BLaER1 treated with 17β-estradiol and CSF1 and Interleukin-3, amounts not matched to agents 10 nM and 100 nM (cell line): ENCODE measurements around the gene IGLL5.
A peak's percentile ranks its signal among the peaks of the same experiment; 100 is the strongest.

ENCODE experiments used
- H3K27ac ChIP-seq, 11 experiments: shearing (Covaris generic); formaldehyde crosslinking; 2 replicates each; pipeline ENCODE4 v1.8.1; 2022
- H3K27me3 ChIP-seq, 11 experiments: shearing (Covaris generic); formaldehyde crosslinking; 2 replicates each; pipeline ENCODE4 v1.8.1; 2022
- H3K36me3 ChIP-seq, 11 experiments: shearing (Covaris generic); formaldehyde crosslinking; 2 replicates each; pipeline ENCODE4 v1.8.1; 2022
- H3K4me1 ChIP-seq, 10 experiments: shearing (Covaris generic); formaldehyde crosslinking; 2 replicates each; pipeline ENCODE4 v1.8.1; 2022
- H3K4me2 ChIP-seq, 11 experiments: shearing (Covaris generic); formaldehyde crosslinking; 2 replicates each; pipeline ENCODE4 v1.8.1; 2022
- H3K4me3 ChIP-seq, 10 experiments: shearing (Covaris generic); formaldehyde crosslinking; 2 replicates each; pipeline ENCODE4 v1.8.1; 2022
- H3K9ac ChIP-seq, 11 experiments: shearing (Covaris generic); formaldehyde crosslinking; 2 replicates each; pipeline ENCODE4 v1.8.1; 2022
- H3K9me3 ChIP-seq, 11 experiments: shearing (Covaris generic); formaldehyde crosslinking; replicated peaks in 1 of 11; 2 replicates each; pipeline ENCODE4 v1.8.1; 2022
- H4K20me1 ChIP-seq, 11 experiments: shearing (Covaris generic); formaldehyde crosslinking; 2 replicates each; pipeline ENCODE4 v1.8.1; 2022
- Cebpa-rat ChIP-seq, 11 experiments: shearing (Covaris generic); IDR thresholded peaks; 2 replicates each; pipeline ENCODE4 v1.8.1; 2022

IGLL5 gene

DNA sequence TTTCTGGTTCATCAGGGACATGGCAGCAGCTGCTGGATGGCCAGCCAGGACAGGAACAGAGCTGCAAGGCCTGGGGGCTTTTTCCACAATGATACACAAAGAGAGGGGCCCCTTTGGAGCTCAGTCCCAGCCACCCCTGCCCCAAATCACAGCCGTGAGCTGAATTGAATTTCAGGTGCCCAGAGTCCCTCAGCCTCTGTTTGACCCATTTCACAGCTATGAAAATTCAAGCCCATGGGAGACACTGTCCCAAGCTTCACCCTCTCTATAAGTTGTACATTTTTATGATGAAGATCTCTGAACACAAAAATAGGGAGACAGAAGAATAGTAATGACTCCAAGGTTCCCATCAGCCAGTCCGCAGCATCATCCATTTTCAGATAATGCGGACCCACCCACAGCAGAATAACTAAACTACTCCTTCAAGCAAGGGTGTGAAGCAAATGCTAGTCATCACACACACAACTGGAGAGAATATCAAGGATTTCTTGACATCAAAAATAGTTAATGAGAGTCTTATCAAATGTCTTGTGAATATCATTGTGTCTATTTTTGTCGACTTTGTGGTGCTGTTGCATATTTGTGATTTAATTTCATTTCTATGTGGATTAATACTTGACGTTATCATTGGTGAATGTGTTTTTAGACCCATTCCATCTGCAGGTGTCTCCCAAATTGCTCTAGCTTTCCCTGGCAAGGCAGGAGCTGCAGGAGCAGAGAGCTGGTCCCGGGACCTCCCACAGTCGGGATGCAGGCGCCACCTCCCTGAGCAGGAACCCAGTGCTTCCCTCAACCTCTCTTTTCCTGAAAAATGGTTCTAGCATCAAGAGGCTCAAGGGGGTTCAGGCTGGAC is 24.7 kb downstream of the IGLL5 start:
- no peak for TF ChIP-seq Cebpa-rat (IDR thresholded peaks at IDR 0.05)
- Histone ChIP-seq H3K9ac (no peak overlapping the region), H3K27ac (peak overlapping the region in 2 of 11 experiments; percentile 83 to 84; a peak in 3 of 22 replicates), H3K4me1 (peaks cover 45 to 93% (median 74%) of the 10 kb centered on the region in 10 experiments), H3K4me3 (no peak overlapping the region), H3K27me3 (no peaks in the 10 kb centered on the region), H3K36me3 (no peaks in the 10 kb centered on the region), H4K20me1 (no peaks in the 10 kb centered on the region), H3K9me3 (no peaks in the 10 kb centered on the region), H3K4me2 (peak overlapping the region in 8 of 11 experiments; percentile 80 to 96 (median 86); a peak in 14 of 22 replicates)

DNA sequence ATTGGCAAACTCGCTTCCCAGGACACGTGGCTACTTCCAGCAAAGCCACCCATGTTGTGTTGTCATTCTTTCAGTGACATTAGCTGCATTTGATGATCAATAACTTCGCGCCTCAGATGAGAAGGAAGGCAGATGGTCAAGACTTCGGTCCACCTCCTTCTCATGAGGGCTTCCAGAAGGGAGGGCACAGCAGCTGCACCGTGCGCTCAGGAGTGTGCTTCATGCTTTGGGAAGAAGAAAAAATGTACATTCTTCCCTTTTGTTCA is 25.3 kb downstream of the IGLL5 start:
- H3K27me3 ChIP-seq, result no peaks in the 10 kb centered on the region
- no peaks in the 10 kb centered on the region for H4K20me1 ChIP-seq

DNA sequence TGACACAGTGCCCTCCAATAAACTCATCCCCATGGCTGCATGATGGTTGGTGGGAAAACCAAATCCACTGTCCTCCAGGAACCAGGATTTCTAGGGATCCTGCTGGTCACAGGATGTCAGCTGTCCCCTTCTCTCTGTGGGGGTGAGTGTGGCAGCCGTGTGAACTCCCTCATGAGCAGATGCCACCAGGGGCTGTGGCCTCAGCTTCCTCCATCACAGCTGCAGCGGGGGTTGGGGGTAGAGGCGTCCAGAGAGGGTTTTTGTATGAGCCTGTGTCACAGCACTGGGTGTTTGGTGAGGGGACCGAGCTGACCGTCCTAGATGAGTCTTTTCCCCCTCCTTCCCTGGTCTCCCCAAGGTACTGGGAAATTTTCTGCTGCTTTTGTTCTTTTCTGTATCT is 26.4 kb downstream of the IGLL5 start:
- Histone ChIP-seq H3K4me1 (peaks cover 45 to 96% (median 79%) of the 10 kb centered on the region in 10 experiments), H3K27ac (peak overlapping the region in 9 of 11 experiments; percentile 32 to 84 (median 63); a peak in 17 of 22 replicates), H3K9me3 (no peaks in the 10 kb centered on the region), H3K36me3 (no peaks in the 10 kb centered on the region), H4K20me1 (no peaks in the 10 kb centered on the region), H3K9ac (peak overlapping the region in 9 of 11 experiments; percentile 21 to 72 (median 49); a peak in 14 of 22 replicates), H3K4me3 (peak overlapping the region in 1 of 10 experiments; percentile 26; a peak in 1 of 20 replicates), H3K4me2 (peak overlapping the region; percentile 48 to 96 (median 82)), H3K27me3 (no peaks in the 10 kb centered on the region)
- TF ChIP-seq Cebpa-rat (IDR thresholded peaks at IDR 0.05), result no peak

More for the DNA sequence above, 25.3 kb downstream of the IGLL5 start:
- Histone ChIP-seq H3K4me2 (peak overlapping the region in 8 of 11 experiments; percentile 66 to 96 (median 86); a peak in 13 of 22 replicates), H3K9me3 (no peaks in the 10 kb centered on the region), H3K9ac (no peak overlapping the region), H3K36me3 (no peaks in the 10 kb centered on the region), H3K4me3 (no peak overlapping the region), H3K27ac (peak overlapping the region in 2 of 11 experiments; percentile 83 to 84; a peak in 3 of 22 replicates), H3K4me1 (peaks cover 45 to 93% (median 74%) of the 10 kb centered on the region in 10 experiments)
- no peak for TF ChIP-seq Cebpa-rat (IDR thresholded peaks at IDR 0.05)

DNA sequence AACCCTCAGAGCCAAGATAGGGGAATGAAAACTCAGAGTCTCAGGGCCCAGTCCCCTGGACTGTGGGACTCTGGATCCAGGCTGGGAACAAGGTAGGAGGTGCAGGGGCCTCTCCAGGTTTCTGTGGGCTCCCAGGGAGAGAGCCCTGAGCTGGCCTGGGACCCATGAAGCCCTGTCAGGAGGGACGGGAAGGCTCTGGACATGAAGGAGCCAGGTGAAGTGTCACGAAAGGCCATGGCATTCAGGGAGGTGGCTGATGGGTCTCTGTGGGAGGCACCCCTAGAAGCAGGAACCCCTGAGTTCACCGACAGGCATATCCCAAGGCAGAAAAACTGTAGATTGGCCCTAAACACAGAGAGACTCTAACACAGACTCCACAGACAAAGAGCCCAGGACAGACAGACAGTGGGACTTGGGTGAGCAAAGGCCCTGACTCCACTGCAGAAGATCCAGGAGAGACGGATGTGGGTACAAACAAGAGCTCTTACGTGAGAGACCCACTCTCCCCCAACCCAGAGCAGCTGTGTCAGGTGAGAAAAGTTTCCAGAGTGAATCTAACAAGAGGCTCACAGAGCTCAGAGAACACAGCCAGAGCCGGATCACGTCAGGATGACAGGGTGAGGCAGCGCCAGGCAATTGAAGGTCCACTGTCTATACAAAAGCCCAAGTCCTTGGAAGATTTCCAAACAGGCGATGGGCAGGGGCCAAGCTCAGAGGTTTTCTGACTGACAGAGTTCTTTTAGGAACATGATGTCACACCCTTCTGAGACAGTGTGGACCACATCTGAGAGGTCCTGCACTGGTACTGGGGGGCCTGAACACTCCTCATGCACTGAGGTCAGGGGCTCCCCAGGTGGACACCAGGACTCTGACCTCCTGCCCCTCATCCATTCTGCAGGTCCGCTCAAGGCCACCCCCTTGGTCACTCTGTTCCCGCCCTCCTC is 27.4 kb downstream of the IGLL5 start:
- Histone ChIP-seq H3K4me2 (peak overlapping the region; percentile 48 to 96 (median 82)), H3K9ac (peak overlapping the region in 8 of 11 experiments; percentile 28 to 72 (median 56); a peak in 14 of 22 replicates), H3K4me3 (no peak overlapping the region), H3K36me3 (no peaks in the 10 kb centered on the region), H3K27ac (peak overlapping the region in 8 of 11 experiments; percentile 45 to 84 (median 65); a peak in 16 of 22 replicates), H3K4me1 (peaks cover 36 to 96% (median 71%) of the 10 kb centered on the region in 10 experiments), H3K9me3 (no peaks in the 10 kb centered on the region), H4K20me1 (no peaks in the 10 kb centered on the region), H3K27me3 (no peaks in the 10 kb centered on the region)
- TF ChIP-seq Cebpa-rat (IDR thresholded peaks at IDR 0.05), result no peak

DNA sequence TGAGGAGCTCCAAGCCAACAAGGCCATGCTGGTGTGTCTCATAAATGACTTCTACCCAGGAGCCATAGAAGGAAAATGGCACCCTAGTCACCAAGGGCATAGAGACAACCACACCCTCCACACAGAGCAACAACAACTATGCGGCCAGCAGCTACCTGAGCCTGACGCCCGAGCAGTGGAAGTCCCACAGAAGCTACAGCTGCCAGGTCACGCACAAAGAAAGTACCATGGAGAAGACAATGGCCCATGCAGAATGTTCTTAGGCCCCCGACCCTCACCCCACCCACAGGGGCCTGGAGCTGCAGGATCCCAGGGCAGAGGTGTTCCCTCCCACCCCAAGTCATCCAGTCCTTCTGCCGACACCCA is 28.0 kb downstream of the IGLL5 start:
- Histone ChIP-seq H3K27me3 (no peaks in the 10 kb centered on the region), H3K9me3 (no peaks in the 10 kb centered on the region), H3K9ac (no peak overlapping the region), H3K4me1 (peaks cover 29 to 96% (median 70%) of the 10 kb centered on the region in 10 experiments), H3K4me3 (no peak overlapping the region), H3K27ac (peak overlapping the region in 2 of 11 experiments; percentile 83 to 84; a peak in 2 of 22 replicates), H3K36me3 (no peaks in the 10 kb centered on the region), H3K4me2 (peak overlapping the region in 9 of 11 experiments; percentile 66 to 96 (median 82); a peak in 16 of 22 replicates), H4K20me1 (no peaks in the 10 kb centered on the region)
- no peak for TF ChIP-seq Cebpa-rat (IDR thresholded peaks at IDR 0.05)

DNA sequence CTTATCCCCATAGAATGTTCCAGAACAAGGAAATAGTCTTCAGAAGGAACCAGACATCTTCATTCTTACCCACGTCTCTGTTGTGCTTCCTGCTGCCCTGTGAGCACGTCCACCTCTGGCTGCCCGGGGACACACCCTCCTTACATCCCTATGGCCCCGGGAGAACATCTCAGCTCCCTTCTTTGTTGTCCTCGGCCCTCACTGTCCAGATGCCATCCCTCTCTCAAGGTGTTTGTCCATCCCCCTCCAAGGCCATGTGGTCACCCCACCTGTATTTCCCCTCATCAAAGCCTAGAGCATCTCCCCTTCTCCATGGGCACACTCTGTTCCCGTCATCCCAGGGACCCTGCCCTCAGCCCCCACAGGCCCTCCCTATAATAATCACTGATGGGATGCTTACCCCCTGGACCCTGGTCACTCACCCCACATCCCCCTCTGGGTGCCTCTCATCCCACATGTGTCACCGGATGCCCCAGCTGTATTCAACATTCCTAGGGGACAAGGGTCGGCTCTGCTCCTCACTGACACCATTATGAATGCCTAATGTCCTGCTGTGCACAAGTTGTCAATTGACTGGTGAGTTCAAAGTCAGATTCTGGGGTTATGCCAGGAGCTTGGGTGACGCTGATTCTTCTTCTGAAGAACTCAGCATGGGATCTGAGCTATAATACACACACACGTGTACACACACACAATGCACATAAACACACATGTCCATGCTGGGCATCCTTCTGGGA is 28.8 kb downstream of the IGLL5 start:
- Histone ChIP-seq H4K20me1 (no peaks in the 10 kb centered on the region), H3K4me2 (peak overlapping the region in 3 of 11 experiments; percentile 9 to 90 (median 16); a peak in 4 of 22 replicates), H3K4me3 (no peak overlapping the region), H3K4me1 (peaks cover 22 to 96% (median 70%) of the 10 kb centered on the region in 10 experiments), H3K27ac (peak overlapping the region in 1 of 11 experiments; percentile 28; a peak in 1 of 22 replicates), H3K9ac (no peak overlapping the region), H3K9me3 (no peaks in the 10 kb centered on the region), H3K36me3 (no peaks in the 10 kb centered on the region), H3K27me3 (no peaks in the 10 kb centered on the region)
- no peak for TF ChIP-seq Cebpa-rat (IDR thresholded peaks at IDR 0.05)

DNA sequence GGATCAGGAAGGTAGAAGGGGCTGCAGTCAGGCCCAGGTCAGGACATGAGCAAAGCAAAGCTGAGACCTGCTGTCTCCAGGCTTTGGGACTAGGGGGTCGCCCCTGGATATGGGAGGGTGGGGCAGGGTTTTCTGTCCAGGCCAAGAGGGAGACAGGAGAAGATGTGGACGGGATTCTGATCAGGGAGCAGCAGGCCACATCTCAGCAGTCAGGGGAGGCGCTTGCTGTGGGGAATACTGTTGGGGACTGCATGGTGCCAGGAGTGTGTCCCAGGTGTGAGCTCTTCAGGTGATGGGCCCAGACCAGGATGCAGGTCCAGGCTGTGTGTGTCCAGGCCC is 29.3 kb downstream of the IGLL5 start:
- H4K20me1 ChIP-seq, result no peaks in the 10 kb centered on the region
- no peaks in the 10 kb centered on the region for H3K9me3 ChIP-seq
- H3K27me3 ChIP-seq, result no peaks in the 10 kb centered on the region
- no peak overlapping the region for H3K4me3 ChIP-seq
- no peak overlapping the region for H3K27ac ChIP-seq
- TF ChIP-seq Cebpa-rat (IDR thresholded peaks at IDR 0.05), result no peak
- peak overlapping the region in 4 of 11 experiments; percentile 7 to 90 (median 12); a peak in 4 of 22 replicates for H3K4me2 ChIP-seq
- peaks cover 19 to 96% (median 70%) of the 10 kb centered on the region in 10 experiments for H3K4me1 ChIP-seq
- H3K9ac ChIP-seq, result no peak overlapping the region
- no peaks in the 10 kb centered on the region for H3K36me3 ChIP-seq

DNA sequence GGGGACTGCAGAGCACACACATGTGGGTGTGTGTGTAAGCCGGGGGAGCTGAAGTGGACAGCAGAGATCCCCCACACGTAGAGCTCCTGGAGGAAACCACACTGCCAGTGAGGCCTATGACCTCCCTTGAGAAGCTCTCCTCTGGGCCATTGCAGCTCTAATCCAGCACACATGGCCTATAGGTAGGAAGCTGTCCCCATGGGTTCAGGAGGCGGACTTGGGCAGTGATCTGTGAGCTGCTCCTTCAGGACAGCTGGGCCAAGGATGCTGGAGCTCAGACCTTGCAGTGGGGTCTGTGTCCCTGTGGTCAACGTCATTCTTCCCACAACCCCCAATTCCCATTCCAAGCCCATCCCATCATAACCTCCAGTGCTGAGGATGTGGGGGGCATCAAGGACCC is 29.8 kb downstream of the IGLL5 start:
- Histone ChIP-seq H3K27me3 (no peaks in the 10 kb centered on the region), H3K9me3 (no peaks in the 10 kb centered on the region), H3K9ac (no peak overlapping the region), H3K4me1 (peaks cover 19 to 96% (median 71%) of the 10 kb centered on the region in 10 experiments), H3K4me2 (peak overlapping the region in 5 of 11 experiments; percentile 7 to 90 (median 16); a peak in 5 of 22 replicates), H3K4me3 (no peak overlapping the region), H4K20me1 (no peaks in the 10 kb centered on the region), H3K36me3 (no peaks in the 10 kb centered on the region), H3K27ac (no peak overlapping the region)
- TF ChIP-seq Cebpa-rat (IDR thresholded peaks at IDR 0.05), result no peak
